ENCODE data around the gene SLIT1.

SLIT1 gene

GRCh38 chr10:97006364-97006763, 179.4 kb downstream of the SLIT1 start:
- H3K36me3 ChIP-seq (replicated peaks), result no peaks in the 10 kb centered on the region
- no peak for TF ChIP-seq CTCF (IDR thresholded peaks at IDR 0.05; ENCODE audit: low read depth, low read length, missing control alignments)
- no peak overlapping the region for H3K27ac ChIP-seq
- no peak overlapping the region for H3K4me3 ChIP-seq (ENCODE audit: low read depth, low read length)
- in situ Hi-C loops (cut with HindIII; ENCODE audit: low pct_ligation_motif_present, low sequenced_read_pairs), result no loop called here
- no peak for DNase-seq
- H3K27me3 ChIP-seq (replicated peaks), result no peaks in the 10 kb centered on the region

GRCh38 chr10:97005349-97005748, 180.4 kb downstream of the SLIT1 start:
- Histone ChIP-seq H3K4me3 (ENCODE audit: low read depth, low read length) (no peak overlapping the region), H3K27me3 (replicated peaks) (no peaks in the 10 kb centered on the region), H3K36me3 (replicated peaks) (no peaks in the 10 kb centered on the region), H3K27ac (no peak overlapping the region)
- TF ChIP-seq CTCF (IDR thresholded peaks at IDR 0.05; ENCODE audit: low read depth, low read length, missing control alignments), result no peak
- in situ Hi-C loops (cut with HindIII; ENCODE audit: low pct_ligation_motif_present, low sequenced_read_pairs), result no loop called here
- DNase-seq, result no peak

- H3K27me3 ChIP-seq (replicated peaks), result no peaks in the 10 kb centered on the region
- no peak overlapping the region for H3K27ac ChIP-seq
- TF ChIP-seq CTCF (IDR thresholded peaks at IDR 0.05; ENCODE audit: low read depth, low read length, missing control alignments), result no peak
- H3K36me3 ChIP-seq (replicated peaks), result no peaks in the 10 kb centered on the region
- H3K4me3 ChIP-seq (ENCODE audit: low read depth, low read length), result no peak overlapping the region
- DNase-seq, result no peak
- in situ Hi-C loops (cut with HindIII; ENCODE audit: low pct_ligation_motif_present, low sequenced_read_pairs), result no loop called here
These were observed 181.2 kb downstream of the SLIT1 start for GRCh38 chr10:97004591-97004990.

- DNase-seq, result no peak
- H3K4me3 ChIP-seq (ENCODE audit: low read depth, low read length), result no peak overlapping the region
- no peak overlapping the region for H3K27ac ChIP-seq
- in situ Hi-C loops (cut with HindIII; ENCODE audit: low pct_ligation_motif_present, low sequenced_read_pairs), result no loop called here
- no peaks in the 10 kb centered on the region for H3K36me3 ChIP-seq (replicated peaks)
- H3K27me3 ChIP-seq (replicated peaks), result no peaks in the 10 kb centered on the region
- no peak for TF ChIP-seq CTCF (IDR thresholded peaks at IDR 0.05; ENCODE audit: low read depth, low read length, missing control alignments)
These were observed 182.0 kb downstream of the SLIT1 start for GRCh38 chr10:97003804-97004201.

- in situ Hi-C loops (cut with HindIII; ENCODE audit: low pct_ligation_motif_present, low sequenced_read_pairs), result no loop called here
- Histone ChIP-seq H3K36me3 (replicated peaks) (no peaks in the 10 kb centered on the region), H3K27me3 (replicated peaks) (no peaks in the 10 kb centered on the region), H3K27ac (no peak overlapping the region), H3K4me3 (ENCODE audit: low read depth, low read length) (no peak overlapping the region)
- TF ChIP-seq CTCF (IDR thresholded peaks at IDR 0.05; ENCODE audit: low read depth, low read length, missing control alignments), result no peak
- no peak for DNase-seq
These were observed 182.5 kb downstream of the SLIT1 start for GRCh38 chr10:97003151-97003803.

GRCh38 chr10:97002670-97003069, 183.1 kb downstream of the SLIT1 start:
- in situ Hi-C loops (cut with HindIII; ENCODE audit: low pct_ligation_motif_present, low sequenced_read_pairs), result no loop called here
- Histone ChIP-seq H3K27me3 (replicated peaks) (no peaks in the 10 kb centered on the region), H3K36me3 (replicated peaks) (no peaks in the 10 kb centered on the region), H3K27ac (no peak overlapping the region), H3K4me3 (ENCODE audit: low read depth, low read length) (no peak overlapping the region)
- TF ChIP-seq CTCF (IDR thresholded peaks at IDR 0.05; ENCODE audit: low read depth, low read length, missing control alignments), result no peak
- no peak for DNase-seq

All from brain microvascular endothelial cell (primary cell).